GM19099 (cell line): ENCODE results near the gene HSBP1.

ENCODE experiments used
- POLR2A ChIP-seq: IDR thresholded peaks from 3 replicates; pipeline ENCODE4 v1.6.1; 2011; ENCODE audit warnings: low read depth; ENCODE audit not compliant: insufficient read length; ENCODE audit errors: extremely low read depth

HSBP1 gene

DNA sequence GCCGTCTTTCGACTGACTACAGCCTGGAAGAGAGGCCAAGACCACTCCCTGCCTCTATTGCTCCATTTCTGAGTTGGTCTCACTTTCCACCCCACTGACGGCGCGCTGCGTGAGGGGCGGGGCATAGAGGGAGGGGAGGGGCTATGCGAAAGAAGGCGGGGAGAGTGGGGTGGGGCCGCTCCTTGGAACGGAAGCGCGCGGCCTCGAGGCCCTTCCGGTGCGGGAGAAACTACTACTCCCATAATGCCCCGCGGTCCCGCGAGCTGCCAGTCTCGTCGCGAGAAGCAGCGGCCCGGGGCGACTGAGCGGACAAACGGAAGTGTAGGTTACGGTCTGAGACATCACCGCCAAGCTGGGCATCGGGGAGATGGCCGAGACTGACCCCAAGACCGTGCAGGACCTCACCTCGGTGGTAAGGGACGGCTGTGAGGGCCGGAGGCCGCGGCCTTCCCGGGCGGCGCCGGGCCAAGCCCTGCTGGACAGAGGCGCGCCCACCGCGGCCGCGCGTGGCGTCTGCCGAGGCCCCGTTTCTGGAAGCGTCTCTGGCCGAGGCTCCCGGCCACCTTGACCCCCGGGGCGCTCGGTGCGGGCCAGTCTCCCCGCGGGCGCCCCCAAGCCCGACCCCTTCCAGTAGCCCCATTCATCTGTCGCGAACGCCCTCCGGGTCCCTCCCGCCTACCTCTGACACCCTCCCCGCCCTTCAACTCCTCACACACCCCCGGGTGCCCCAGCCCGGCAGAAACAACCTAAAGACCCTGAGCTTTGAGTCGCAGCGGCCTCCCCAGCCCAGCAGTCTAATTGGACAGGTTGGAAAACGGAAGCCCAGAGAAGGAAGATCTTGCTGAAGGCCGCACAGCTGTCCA, at the start of gene HSBP1:
TSS of gene HSBP1 (plus strand) at position 269 of the 863 bp plus-strand sequence. CDS start at position 368, 99 bp downstream.
- peak; percentile 75 for TF ChIP-seq POLR2A

GRCh38 chr16:83762141-83762991, 45.4 kb upstream of the HSBP1 start:
- TF ChIP-seq POLR2A: no peak

DNA sequence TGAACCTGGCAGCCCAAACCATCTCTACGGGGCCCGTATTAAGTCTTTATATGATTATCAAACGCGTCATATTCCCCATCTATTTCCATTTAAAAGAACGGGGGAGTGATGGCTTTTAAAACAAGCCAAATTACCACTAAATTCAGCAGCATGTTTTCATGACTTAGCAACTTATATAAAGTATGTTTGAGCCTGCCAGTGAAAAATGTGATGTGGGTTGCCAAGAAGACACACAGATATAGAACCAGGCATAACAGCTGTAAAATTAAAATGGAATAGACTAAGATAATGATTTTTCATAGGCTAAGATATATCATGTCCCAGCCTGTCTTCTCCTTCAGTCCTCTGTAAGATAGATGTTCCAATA, 44.8 kb upstream of the HSBP1 start:
- TF ChIP-seq POLR2A: no peak

- no peak for TF ChIP-seq POLR2A
These were observed 38.8 kb upstream of the HSBP1 start for GRCh38 chr16:83768986-83769385.

GRCh38 chr16:83769397-83770008, 38.3 kb upstream of the HSBP1 start:
- TF ChIP-seq POLR2A: no peak

DNA sequence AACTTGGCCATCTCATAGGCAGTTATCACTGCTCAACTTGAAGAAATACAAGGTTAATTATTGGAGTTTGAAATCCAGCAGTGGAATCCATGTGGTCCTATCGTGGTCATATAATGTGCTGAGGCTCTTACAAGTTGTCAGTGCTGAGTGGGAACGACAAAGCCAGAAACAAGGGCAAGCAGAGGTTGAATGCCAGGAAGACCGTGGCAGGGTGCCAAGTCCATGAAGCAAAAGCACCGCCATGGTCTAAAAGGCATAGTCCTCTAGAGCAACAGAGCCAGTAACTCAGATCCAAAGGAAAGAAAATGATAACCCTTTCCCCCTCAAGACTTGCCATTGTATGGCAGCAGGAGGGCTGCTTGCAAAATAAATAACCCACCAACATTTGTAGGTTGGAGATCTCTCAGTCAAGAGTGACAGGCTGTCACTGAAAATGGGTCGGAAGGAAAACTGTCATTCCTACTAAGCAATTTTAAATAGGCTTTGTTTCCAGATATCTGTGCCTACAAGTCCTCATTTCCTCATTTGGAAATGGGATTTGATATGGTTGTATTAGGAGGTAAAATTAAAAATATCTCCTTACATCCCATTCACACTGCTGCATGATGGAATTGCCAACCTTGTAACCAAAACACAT, 36.4 kb upstream of the HSBP1 start:
- TF ChIP-seq POLR2A: no peak

DNA sequence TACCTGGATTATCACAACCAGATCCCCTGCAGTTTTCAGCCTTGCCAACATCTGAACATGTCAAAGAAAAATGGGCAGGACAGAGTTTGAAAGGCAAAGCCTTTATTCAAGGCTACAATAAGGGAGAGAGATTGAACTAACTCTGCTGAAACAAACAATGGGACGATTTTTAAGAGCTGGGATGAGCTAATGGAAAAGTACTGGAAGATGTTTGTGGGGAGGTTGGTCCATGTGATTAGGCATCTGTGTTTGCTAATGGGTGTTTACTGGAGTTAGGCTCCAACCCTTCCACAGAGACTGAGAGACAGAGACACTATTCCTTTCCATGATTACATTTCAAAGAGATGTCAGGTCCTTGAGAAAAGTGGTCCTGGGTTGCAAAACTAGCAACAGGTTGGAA, 35.0 kb upstream of the HSBP1 start:
- no peak for TF ChIP-seq POLR2A

- no peak for TF ChIP-seq POLR2A
These were observed 33.7 kb upstream of the HSBP1 start for GRCh38 chr16:83774066-83774465.

- TF ChIP-seq POLR2A: no peak
These were observed 30.8 kb upstream of the HSBP1 start for GRCh38 chr16:83776944-83777343.

GRCh38 chr16:83779886-83780285, 27.9 kb upstream of the HSBP1 start:
- no peak for TF ChIP-seq POLR2A

- no peak for TF ChIP-seq POLR2A
These were observed 22.3 kb upstream of the HSBP1 start for GRCh38 chr16:83785455-83785854.

DNA sequence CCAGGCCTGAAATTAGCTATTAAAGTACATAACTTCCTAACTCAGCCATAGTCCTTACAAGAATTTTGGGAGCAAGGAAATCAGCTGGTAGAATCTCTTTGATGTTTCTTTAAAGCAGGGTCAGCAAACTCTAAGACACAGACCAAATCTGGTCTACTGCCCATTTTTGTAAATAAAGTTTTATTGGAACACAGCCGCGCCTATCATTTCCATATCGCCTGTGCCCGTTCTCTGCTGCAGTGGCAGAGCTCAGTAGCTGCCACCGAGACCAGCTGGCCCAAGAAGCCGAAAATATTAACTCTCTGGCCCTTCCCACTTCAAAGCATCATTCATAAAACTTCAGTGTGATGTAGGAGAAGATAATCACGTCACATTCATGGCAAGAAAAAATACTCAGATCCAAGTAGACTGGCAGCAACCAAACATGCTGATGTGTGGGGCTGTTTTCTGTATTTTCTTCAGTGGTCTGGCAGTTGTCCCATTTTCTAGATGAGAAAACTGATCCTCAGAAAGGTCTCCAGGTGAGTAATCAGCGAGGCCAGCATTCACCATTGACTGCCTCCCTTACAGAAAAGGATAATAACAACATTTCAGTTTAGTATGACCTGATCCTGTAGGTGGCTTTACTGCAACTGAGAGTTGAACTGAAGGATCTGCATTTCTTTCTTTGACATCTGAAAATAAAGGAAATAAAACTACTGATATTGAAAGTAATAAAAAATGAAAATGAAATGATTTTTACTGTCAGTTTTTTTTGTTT, 18.0 kb upstream of the HSBP1 start:
- TF ChIP-seq POLR2A: no peak

GRCh38 chr16:83791916-83792315, 15.9 kb upstream of the HSBP1 start:
- TF ChIP-seq POLR2A: no peak

DNA sequence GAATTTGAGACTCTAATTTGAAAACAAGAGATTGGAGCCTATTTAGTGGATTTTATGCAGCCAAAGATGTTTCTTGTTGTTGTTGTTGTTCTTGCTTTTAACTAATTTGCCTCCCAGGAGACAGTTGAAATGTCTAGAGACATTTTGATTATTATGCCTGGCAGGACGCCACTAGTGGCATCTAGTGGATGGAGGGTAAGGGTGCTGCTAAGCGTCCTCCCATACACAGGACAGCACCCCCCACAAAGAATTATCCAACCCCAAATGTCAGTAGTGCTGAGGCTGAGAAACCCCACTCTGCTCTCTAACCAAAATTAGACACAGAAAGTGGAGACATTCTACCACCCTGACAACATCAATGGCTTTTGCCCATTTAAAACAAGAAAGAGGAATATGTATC, 15.4 kb upstream of the HSBP1 start:
- no peak for TF ChIP-seq POLR2A
